ENCODE results near the gene SAYSD1.
"Not testable (repeated sequence)": the region's sequence is repeated elsewhere in the genome, so short reads cannot be mapped to it uniquely, and the experiment has no call there.

SAYSD1 gene, protein sequence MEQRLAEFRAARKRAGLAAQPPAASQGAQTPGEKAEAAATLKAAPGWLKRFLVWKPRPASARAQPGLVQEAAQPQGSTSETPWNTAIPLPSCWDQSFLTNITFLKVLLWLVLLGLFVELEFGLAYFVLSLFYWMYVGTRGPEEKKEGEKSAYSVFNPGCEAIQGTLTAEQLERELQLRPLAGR

GRCh38 chr6:39114704-39115599, at the start of gene SAYSD1:
Gene SAYSD1 (minus strand): TSS chr6:39115186. CDS start chr6:39115089, 97 bp downstream.
- DNase-seq = peak; percentile 92 to 95

GRCh38 chr6:39157511-39157910, 42.5 kb upstream of the SAYSD1 start:
- no peak for DNase-seq

- no peak for DNase-seq
Observed at GRCh38 chr6:39156801-39157200, 41.8 kb upstream of the SAYSD1 start.

GRCh38 chr6:39154705-39155104, 39.7 kb upstream of the SAYSD1 start:
- DNase-seq = no peak

GRCh38 chr6:39153766-39154397, 38.9 kb upstream of the SAYSD1 start:
- peak; percentile 44 to 50 for DNase-seq

GRCh38 chr6:39152262-39152661, 37.3 kb upstream of the SAYSD1 start:
- no peak for DNase-seq

- no peak for DNase-seq
Observed at GRCh38 chr6:39151211-39151610, 36.2 kb upstream of the SAYSD1 start.

DNA sequence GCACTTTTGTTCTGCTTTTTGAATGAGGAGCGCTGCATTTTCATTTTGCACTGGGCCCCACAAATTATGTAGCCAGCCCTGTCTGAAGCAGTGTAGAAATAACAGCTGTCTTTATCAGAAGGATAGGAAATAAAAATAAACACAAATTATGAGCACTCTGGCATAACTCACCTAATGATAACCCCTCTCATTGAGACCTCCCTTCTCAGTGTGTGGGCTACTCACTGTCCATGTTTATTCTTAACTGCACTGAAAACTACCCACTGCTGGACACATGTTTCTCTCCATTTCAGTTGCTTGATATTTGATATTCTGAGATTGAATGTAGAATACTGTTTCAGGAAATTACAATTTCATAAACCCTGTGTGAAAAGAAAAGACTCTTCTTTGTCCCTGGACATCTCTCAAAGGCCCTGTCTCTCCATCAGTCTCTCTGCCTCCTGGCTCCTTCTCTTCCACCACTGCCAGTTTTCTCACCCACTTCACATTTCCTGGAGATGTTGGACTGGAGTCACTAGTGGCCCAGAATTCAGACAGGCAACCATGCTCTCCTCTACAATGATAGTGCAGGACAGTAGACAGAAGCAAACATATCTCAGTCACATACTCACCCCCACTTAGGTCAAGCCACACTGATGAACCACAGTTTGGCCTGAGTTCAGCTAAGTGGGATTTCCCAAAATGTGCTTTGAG, 29.6 kb upstream of the SAYSD1 start:
- no peak for DNase-seq

DNA sequence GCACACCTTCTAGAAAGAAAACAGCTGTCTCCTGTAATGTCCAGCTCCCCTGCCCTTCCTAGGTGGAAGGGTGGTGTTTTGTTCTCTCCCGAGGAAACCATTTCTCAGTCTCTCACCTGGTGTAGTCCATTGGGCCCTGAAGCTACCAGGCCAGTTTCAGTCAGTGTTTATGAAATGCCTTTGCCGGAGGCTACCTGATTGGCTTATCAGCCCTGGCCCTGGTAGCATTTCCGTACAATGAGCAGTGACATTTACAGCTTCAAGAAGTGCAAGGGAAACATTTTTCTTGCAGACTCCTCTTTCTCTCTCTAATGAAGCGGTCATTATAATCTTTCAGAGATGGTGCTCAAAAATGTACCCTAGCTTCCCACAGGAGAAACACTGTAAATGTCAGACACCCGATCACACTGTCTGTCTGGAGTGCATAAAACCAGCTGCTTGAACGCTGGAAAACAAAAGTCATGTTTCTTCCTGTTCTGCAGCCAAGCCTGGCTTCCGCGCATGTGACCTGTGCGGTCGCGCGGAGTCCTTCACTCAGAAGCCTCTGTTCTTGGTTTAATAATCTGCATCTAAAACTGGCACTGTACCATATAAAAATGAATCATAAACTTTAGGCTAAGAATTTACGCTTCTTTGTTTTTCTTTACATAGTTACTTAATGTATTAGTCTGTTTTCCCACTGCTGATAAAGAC, 28.4 kb upstream of the SAYSD1 start:
- no peak for DNase-seq

- DNase-seq = no peak
Observed at GRCh38 chr6:39140556-39141167, 25.7 kb upstream of the SAYSD1 start.

DNA sequence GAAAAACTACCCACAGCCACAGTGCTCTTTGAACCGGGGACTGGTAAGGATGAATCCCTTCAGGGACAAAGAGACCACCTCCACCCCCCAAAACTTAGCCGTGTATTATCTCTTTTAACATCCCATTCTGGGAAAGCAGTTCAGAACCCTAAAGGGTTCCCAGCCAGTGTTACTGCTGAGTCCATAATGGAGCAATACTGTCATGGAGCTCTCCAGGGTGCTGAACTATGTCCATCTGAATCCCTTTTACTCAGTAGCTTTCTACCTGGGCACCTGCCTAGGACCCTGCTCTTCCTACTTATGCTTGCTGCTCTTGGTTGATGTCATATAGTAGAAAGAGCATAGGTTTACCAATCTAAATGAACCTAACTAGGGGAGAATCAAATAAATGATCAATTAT, 22.3 kb upstream of the SAYSD1 start:
- DNase-seq = peak in 1 of 2 experiments; percentile 29

- DNase-seq = not testable (repeated sequence)
Observed at GRCh38 chr6:39136207-39136606, 21.2 kb upstream of the SAYSD1 start.

- DNase-seq = not testable (repeated sequence)
Observed at GRCh38 chr6:39134761-39135160, 19.8 kb upstream of the SAYSD1 start.

DNA sequence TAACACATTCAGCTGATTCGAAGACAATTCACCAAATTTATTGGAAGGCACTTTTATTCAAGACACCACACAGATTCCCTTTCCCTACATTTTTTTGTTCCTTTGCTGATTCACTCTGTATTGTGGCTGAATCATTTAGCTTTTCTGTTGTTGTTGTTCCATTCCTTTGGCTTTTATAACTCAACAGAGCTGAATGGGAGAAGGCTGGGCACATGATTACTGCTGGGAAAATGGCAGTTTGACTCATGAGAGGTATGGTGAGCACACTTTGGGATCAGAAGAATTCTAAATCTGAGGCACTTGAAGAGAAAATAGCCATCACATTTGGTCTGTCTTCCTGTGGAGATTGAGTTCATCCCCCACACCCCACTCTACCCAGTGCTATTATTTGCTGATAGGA, 15.7 kb upstream of the SAYSD1 start:
- DNase-seq = no peak

GRCh38 chr6:39128832-39129231, 13.8 kb upstream of the SAYSD1 start:
- DNase-seq = no peak

GRCh38 chr6:39128106-39128505, 13.1 kb upstream of the SAYSD1 start:
- DNase-seq = no peak

DNA sequence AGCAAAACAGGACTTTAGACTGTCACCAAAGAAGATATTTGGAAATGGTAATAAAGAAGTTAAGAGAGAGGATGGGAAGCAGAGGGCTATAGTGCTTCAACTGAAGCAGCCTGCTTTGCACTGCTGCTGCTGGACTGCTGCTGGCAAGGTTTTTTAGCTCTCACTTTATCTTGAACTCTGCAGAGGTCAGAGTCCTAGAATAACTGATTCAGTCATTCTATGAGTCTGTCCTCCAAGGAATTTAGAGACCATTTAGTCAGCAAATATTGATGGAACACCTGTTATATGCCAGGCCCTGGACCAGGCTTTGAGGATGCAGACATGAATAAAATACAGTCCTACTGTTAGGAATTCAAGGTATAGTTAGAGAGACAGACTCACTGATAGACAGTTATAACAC, 9.1 kb upstream of the SAYSD1 start:
- no peak for DNase-seq

- DNase-seq = no peak
Observed at GRCh38 chr6:39118921-39119320, 3.9 kb upstream of the SAYSD1 start.

DNA sequence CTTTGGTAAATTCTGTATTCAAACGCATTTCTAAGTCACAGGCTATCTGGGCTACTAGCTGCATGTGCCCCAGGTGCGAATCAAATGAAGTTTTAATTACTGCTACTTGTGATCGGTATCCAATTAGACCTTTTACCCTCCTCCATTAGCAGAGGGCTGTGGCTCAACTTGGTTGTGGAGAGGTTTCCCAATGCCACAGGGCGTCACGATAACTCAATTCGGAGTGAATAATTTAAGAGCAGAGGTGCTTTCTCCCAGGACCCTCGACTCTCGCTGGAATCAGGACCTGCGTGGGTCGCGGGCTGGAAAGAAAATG, 640 bp downstream of the SAYSD1 start:
- no peak for DNase-seq

GRCh38 chr6:39113788-39114187, 1.2 kb downstream of the SAYSD1 start:
- no peak for DNase-seq

DNA sequence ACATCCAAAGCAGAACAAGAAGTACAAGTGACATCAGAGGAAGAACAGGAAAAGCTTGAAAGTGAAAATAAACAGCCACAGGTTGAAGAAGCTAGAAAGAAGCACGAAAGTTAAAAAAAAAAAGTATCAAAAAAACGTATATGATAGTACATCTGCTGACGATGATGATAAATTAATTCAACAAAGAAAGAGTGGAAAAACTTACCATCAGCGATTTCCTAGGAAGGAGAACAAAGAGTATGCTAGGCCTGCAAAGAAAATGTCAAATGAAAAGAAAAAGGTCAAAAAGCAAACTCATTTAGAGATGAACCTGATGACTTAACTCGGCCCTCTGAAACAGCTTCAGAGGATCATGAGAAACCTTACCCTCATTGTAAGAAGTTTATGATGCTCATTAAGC, 3.7 kb downstream of the SAYSD1 start:
- DNase-seq = no peak

All from activated T-cell treated with anti-CD3 and anti-CD28 coated beads, Interleukin-2, amount 50 U/mL, for 48 hours (primary cell).